H9 (cell line): Measurements from ENCODE around the gene CST9L. TPM values are rescaled to one million over a fixed set of nuclear protein-coding genes. Genes with fewer than 3 reads are reported as not detected.

Experiments
- DNase-seq: peaks from one replicate; pipeline ENCODE4 v3.0.0-alpha.2; 2017
- H2AFZ ChIP-seq: one replicate; pipeline ENCODE4 v1.6.1; 2013; ENCODE audit warnings: mild to moderate bottlenecking, low read length, control low read depth, moderate library complexity
- H2AK5ac ChIP-seq: 2 replicates; pipeline ENCODE4 v1.6.1; 2013; ENCODE audit warnings: low read length, control low read depth, mixed read lengths; ENCODE audit not compliant: insufficient read length
- H2BK120ac ChIP-seq: one replicate; pipeline ENCODE4 v1.6.1; 2013; ENCODE audit warnings: low read depth, mild to moderate bottlenecking, low read length, control low read depth, inconsistent platforms; ENCODE audit not compliant: poor library complexity, severe bottlenecking
- H2BK12ac ChIP-seq: 2 replicates; pipeline ENCODE4 v1.6.1; 2013; ENCODE audit warnings: low read length, control low read depth, mixed read lengths, low read depth; ENCODE audit not compliant: insufficient read length
- H2BK15ac ChIP-seq: 2 replicates; pipeline ENCODE4 v1.6.1; 2013; ENCODE audit warnings: low read depth, low read length, control low read depth
- H2BK20ac ChIP-seq: one replicate; pipeline ENCODE4 v1.6.1; 2013; ENCODE audit warnings: low read depth, mild to moderate bottlenecking, low read length, control low read depth, inconsistent platforms; ENCODE audit not compliant: poor library complexity, severe bottlenecking
- H2BK5ac ChIP-seq: 2 replicates; pipeline ENCODE4 v1.6.1; 2013; ENCODE audit warnings: low read length, control low read depth, mixed read lengths; ENCODE audit not compliant: insufficient read length
- H3K14ac ChIP-seq: 2 replicates; pipeline ENCODE4 v1.6.1; 2013; ENCODE audit warnings: low read length, control low read depth; ENCODE audit not compliant: insufficient read depth
- H3K18ac ChIP-seq: 2 replicates; pipeline ENCODE4 v1.6.1; 2013; ENCODE audit warnings: low read depth, mild to moderate bottlenecking, mixed read lengths, low read length, control low read depth; ENCODE audit not compliant: insufficient read length
- H3K23ac ChIP-seq: 2 replicates; pipeline ENCODE4 v1.6.1; 2013; ENCODE audit warnings: low read length, control low read depth, mixed read lengths, low read depth; ENCODE audit not compliant: insufficient read length
- H3K23me2 ChIP-seq: 2 replicates; pipeline ENCODE4 v1.6.1; 2013; ENCODE audit warnings: low read depth, mild to moderate bottlenecking, mixed read lengths, low read length, control low read depth; ENCODE audit not compliant: insufficient read length, poor library complexity, severe bottlenecking
- H3K27ac ChIP-seq: 2 replicates; pipeline ENCODE4 v1.5.1; 2013; ENCODE audit warnings: low read length, control low read depth, mixed read lengths, low read depth; ENCODE audit not compliant: insufficient read length
- H3K27me3 ChIP-seq: 2 replicates; pipeline ENCODE4 v1.6.1; 2013; ENCODE audit warnings: low read length, control low read depth, inconsistent platforms; ENCODE audit not compliant: insufficient read depth
- H3K4ac ChIP-seq: 2 replicates; pipeline ENCODE4 v1.6.1; 2013; ENCODE audit warnings: low read depth, mild to moderate bottlenecking, control low read depth, inconsistent platforms, low read length, moderate library complexity
- H3K4me1 ChIP-seq: 2 replicates; pipeline ENCODE4 v1.6.1; 2013; ENCODE audit warnings: low read length, control low read depth, inconsistent platforms; ENCODE audit not compliant: insufficient read depth
- H3K4me2 ChIP-seq: 2 replicates; pipeline ENCODE4 v1.6.1; 2013; ENCODE audit warnings: low read length, control low read depth, mixed read lengths; ENCODE audit not compliant: insufficient read length, insufficient read depth
- H3K56ac ChIP-seq: 2 replicates; pipeline ENCODE4 v1.6.1; 2013; ENCODE audit warnings: low read depth, mild to moderate bottlenecking, mixed read lengths, low read length, control low read depth; ENCODE audit not compliant: insufficient read length
- H3K79me1 ChIP-seq: 2 replicates; pipeline ENCODE4 v1.6.1; 2013; ENCODE audit warnings: low read depth, mild to moderate bottlenecking, moderate library complexity, low read length, control low read depth, inconsistent platforms; ENCODE audit not compliant: insufficient read depth, poor library complexity, severe bottlenecking
- H3K79me2 ChIP-seq: 2 replicates; pipeline ENCODE4 v1.6.1; 2013; ENCODE audit warnings: low read length, control low read depth, inconsistent platforms; ENCODE audit not compliant: insufficient read depth
- H3K9ac ChIP-seq: 2 replicates; pipeline ENCODE4 v1.6.1; 2013; ENCODE audit warnings: low read length, control low read depth, mixed read lengths; ENCODE audit not compliant: insufficient read length; ENCODE audit errors: extremely low read depth
- H3K9me3 ChIP-seq: one replicate; pipeline ENCODE4 v1.6.1; 2013; ENCODE audit warnings: low read depth, low read length, inconsistent platforms; ENCODE audit not compliant: control insufficient read depth
- H3T11ph ChIP-seq: one replicate; pipeline ENCODE4 v1.6.1; 2013; ENCODE audit warnings: mild to moderate bottlenecking, low read length, control low read depth, inconsistent platforms
- H4K20me1 ChIP-seq: one replicate; pipeline ENCODE4 v1.6.1; 2013; ENCODE audit not compliant: control insufficient read depth, insufficient read length, insufficient read depth
- H4K5ac ChIP-seq: 2 replicates; pipeline ENCODE4 v1.6.1; 2013; ENCODE audit warnings: low read depth, mild to moderate bottlenecking, mixed read lengths, low read length, control low read depth; ENCODE audit not compliant: insufficient read length
- H4K8ac ChIP-seq: replicated peaks from 2 replicates; pipeline ENCODE4 v1.6.1; 2013; ENCODE audit warnings: low read length, control low read depth, mixed read lengths, low read depth; ENCODE audit not compliant: insufficient read length
- H4K91ac ChIP-seq: 2 replicates; pipeline ENCODE4 v1.6.1; 2013; ENCODE audit warnings: low read depth, mild to moderate bottlenecking, moderate library complexity, mixed read lengths, low read length, control low read depth; ENCODE audit not compliant: insufficient read length
- H3K27ac Mint-ChIP-seq, 3 experiments: 2 replicates in 2 of 3; 3 replicates in 1 of 3; pipeline ENCODE4 v1.8.0; 2020 to 2021; ENCODE audit warnings: mixed read lengths in 3 of 3, mild to moderate bottlenecking in 1 of 3, moderate library complexity in 1 of 3
- H3K27me3 Mint-ChIP-seq: 2 replicates; pipeline ENCODE4 v1.8.0; 2021; ENCODE audit warnings: low read depth, mild to moderate bottlenecking, moderate library complexity, mixed read lengths
- H3K36me3 Mint-ChIP-seq, 3 experiments: 2 replicates in 2 of 3; 3 replicates in 1 of 3; pipeline ENCODE4 v1.8.0; 2020 to 2021; ENCODE audit warnings: low read depth in 3 of 3, mixed read lengths in 3 of 3; ENCODE audit not compliant: insufficient read depth in 1 of 3
- H3K4me1 Mint-ChIP-seq, 2 experiments: 2 replicates each; pipeline ENCODE4 v1.8.0; 2020; ENCODE audit warnings: mixed read lengths in 2 of 2
- H3K4me3 Mint-ChIP-seq, 2 experiments: 2 replicates in 1 of 2; 3 replicates in 1 of 2; pipeline ENCODE4 v1.8.0; 2020 to 2021; ENCODE audit warnings: mild to moderate bottlenecking in 2 of 2, mixed read lengths in 2 of 2, moderate library complexity in 1 of 2
- H3K9me3 Mint-ChIP-seq, 2 experiments: 2 replicates in 1 of 2; 3 replicates in 1 of 2; pipeline ENCODE4 v1.8.0; 2020; ENCODE audit warnings: mild to moderate bottlenecking in 2 of 2, mixed read lengths in 2 of 2, moderate library complexity in 1 of 2
- CTCF ChIP-seq: fragments of 200-600 bp; sonication (generic); conservative IDR thresholded peaks from 3 replicates; pipeline ENCODE4 v1.8.0; 2021; ENCODE audit warnings: antibody characterized with exemption, mild to moderate bottlenecking
- WGBS: extraction: QIAGEN DNeasy Blood & Tissue Kit; methylation state at CpG from one replicate; pipeline ENCODE4 v1.1.7; 2013; ENCODE audit warnings: missing lambda C conversion rate, low lambda C conversion rate, mixed read lengths; ENCODE audit not compliant: insufficient read length; ENCODE audit errors: extremely low coverage; 5-methylcytosine and 5-hydroxymethylcytosine counted together
- total RNA-seq: library from RNA; stranded (reverse); gene quantifications from 2 replicates; pipeline ENCODE4 v1.2.1, GENCODE V29; 2021

CST9L gene
- total RNA-seq, 1 experiment from 2014 or later = not detected

- H3K56ac ChIP-seq = no peak overlapping the region
- no peaks in the 10 kb centered on the region for H3K79me2 ChIP-seq
- no peak overlapping the region for H2AFZ ChIP-seq
- H2BK5ac ChIP-seq = no peak overlapping the region
- Mint-ChIP-seq H3K9me3 (no peaks in the 10 kb centered on the region), H3K4me3 (no peak overlapping the region), H3K27ac (0 out of 7 replicates have a peak overlapping the region, but pooled peaks of 1 of the 3 experiments have one; percentile 9), H3K27me3 (peaks cover 13% of the 10 kb centered on the region), H3K36me3 (no peaks in the 10 kb centered on the region), H3K4me1 (peaks cover 14 to 28% of the 10 kb centered on the region in 2 experiments)
- H2BK20ac ChIP-seq = no peak overlapping the region
- no CpG with 5 or more reads among the region's 1 CpG for WGBS
- no peak overlapping the region for H3K4me2 ChIP-seq
- no peaks in the 10 kb centered on the region for H3K79me1 ChIP-seq
- DNase-seq = no peak
- H2BK120ac ChIP-seq = no peak overlapping the region
- H3T11ph ChIP-seq = no peak overlapping the region
- no peak overlapping the region for H4K5ac ChIP-seq
- no peak overlapping the region for H3K23ac ChIP-seq
- H4K8ac ChIP-seq = no peak overlapping the region
- no peak overlapping the region for H3K14ac ChIP-seq
- H2BK12ac ChIP-seq = no peak overlapping the region
- H3K4me1 ChIP-seq = no peaks in the 10 kb centered on the region
- no peaks in the 10 kb centered on the region for H3K23me2 ChIP-seq
- H4K20me1 ChIP-seq = no peaks in the 10 kb centered on the region
- H4K91ac ChIP-seq = no peak overlapping the region
- no peak overlapping the region for H2BK15ac ChIP-seq
- H3K9me3 ChIP-seq = no peaks in the 10 kb centered on the region
- no peak overlapping the region for H3K18ac ChIP-seq
- no peak overlapping the region for H3K9ac ChIP-seq
- H3K27me3 ChIP-seq = no peaks in the 10 kb centered on the region
- no peak overlapping the region for H2AK5ac ChIP-seq
- H3K4ac ChIP-seq = no peak overlapping the region
- no peak overlapping the region for H3K27ac ChIP-seq
- TF ChIP-seq CTCF = no peak
These were observed 36.0 kb upstream of the CST9L start for GRCh38 chr20:23604306-23604705.
